GM23338 (cell line): Measurements from ENCODE around the gene LTBP2.

Experiments used
- CREB1 ChIP-seq: fragments of 250-450 bp; sonication (Bioruptor Pico); IDR thresholded peaks from 2 replicates; pipeline ENCODE4 v1.5.0; 2020; ENCODE audit warnings: low read depth, mild to moderate bottlenecking, moderate library complexity
- EZH2 ChIP-seq: fragments of 200-600 bp; sonication (generic); IDR thresholded peaks from one replicate; pipeline ENCODE4 v1.8.0; 2017; ENCODE audit warnings: antibody characterized with exemption, mild to moderate bottlenecking, low read depth; ENCODE audit not compliant: unreplicated experiment
- POLR2AphosphoS5 ChIP-seq: IDR thresholded peaks from 2 replicates; pipeline ENCODE4 v1.6.1; 2016; ENCODE audit warnings: antibody characterized with exemption, low read depth
- REST ChIP-seq: IDR thresholded peaks from one replicate; pipeline ENCODE4 v1.6.1; 2018; ENCODE audit warnings: antibody characterized with exemption; ENCODE audit not compliant: unreplicated experiment
- STAT1 ChIP-seq: IDR thresholded peaks from one replicate; pipeline ENCODE4 v1.6.1; 2016; ENCODE audit warnings: antibody characterized with exemption; ENCODE audit not compliant: unreplicated experiment
- TF ChIP-seq, protein P1 (sequence below), 2 experiments: fragments of 200-600 bp in 1 of 2; sonication (generic) in 1 of 2; conservative IDR thresholded peaks; 2 replicates each; pipeline versions ENCODE4 v1.5.1 to v1.6.1; 2016 to 2017; ENCODE audit warnings: antibody characterized with exemption in 2 of 2, low read depth in 2 of 2, mild to moderate bottlenecking in 2 of 2, moderate library complexity in 1 of 2

DNA sequence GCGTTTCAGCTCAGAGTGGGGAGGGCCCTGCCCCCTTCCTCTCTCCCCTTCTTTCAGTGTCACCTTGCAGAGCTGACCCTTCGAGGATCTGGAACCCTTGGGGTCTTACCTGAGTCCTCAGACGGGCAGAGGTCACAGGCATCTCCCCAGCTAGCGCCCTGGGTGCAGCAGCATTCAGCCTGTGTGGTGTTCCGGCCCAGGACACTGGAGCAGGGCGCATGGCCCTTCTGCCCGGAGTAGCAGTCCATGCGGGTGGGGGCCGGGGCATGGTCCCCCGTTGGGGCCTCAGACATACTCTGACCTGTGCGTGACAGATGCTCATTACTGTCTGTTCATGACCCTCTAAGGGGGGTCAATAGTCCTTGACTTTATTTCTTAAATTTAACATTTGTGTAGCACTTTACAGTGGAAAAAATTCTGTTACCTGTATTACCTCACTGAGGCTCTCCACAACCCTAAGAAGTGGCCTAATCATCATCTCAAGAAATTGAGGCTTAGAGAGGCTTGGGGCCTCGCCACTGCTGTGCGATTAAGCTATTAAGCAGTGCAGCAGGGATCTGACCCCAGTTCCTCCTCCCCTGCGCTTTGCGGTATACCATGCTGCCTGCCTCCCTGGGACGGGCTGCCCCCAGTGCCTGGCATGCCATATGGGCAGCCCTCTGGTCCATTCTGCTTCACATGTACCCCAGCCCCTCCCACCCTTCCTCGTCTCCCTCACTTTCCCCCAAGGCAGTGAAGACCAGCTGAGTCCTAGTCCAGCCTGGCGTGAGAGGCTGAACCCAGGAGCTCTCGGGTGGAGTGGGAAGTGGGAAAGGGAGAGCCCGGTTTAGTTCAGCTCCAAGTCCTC, 106.9 kb downstream of the LTBP2 start:
- TF ChIP-seq, protein P1, sequence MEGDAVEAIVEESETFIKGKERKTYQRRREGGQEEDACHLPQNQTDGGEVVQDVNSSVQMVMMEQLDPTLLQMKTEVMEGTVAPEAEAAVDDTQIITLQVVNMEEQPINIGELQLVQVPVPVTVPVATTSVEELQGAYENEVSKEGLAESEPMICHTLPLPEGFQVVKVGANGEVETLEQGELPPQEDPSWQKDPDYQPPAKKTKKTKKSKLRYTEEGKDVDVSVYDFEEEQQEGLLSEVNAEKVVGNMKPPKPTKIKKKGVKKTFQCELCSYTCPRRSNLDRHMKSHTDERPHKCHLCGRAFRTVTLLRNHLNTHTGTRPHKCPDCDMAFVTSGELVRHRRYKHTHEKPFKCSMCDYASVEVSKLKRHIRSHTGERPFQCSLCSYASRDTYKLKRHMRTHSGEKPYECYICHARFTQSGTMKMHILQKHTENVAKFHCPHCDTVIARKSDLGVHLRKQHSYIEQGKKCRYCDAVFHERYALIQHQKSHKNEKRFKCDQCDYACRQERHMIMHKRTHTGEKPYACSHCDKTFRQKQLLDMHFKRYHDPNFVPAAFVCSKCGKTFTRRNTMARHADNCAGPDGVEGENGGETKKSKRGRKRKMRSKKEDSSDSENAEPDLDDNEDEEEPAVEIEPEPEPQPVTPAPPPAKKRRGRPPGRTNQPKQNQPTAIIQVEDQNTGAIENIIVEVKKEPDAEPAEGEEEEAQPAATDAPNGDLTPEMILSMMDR (conservative IDR thresholded peaks at IDR 0.05; ENCODE audit: low read depth in 2 of 2) = no peak
- TF ChIP-seq POLR2AphosphoS5 (no peak), STAT1 (no peak), EZH2 (no peak), CREB1 (CRISPR knock-in tag) (no peak), REST (no peak)
